ENCODE results near the gene C3orf52. TPM values are rescaled to one million over a fixed set of nuclear protein-coding genes. Genes with fewer than 3 reads are reported as not detected.

The C3orf52 gene
- total RNA-seq, 1 donor from 2014 or later = 50.2 TPM

DNA sequence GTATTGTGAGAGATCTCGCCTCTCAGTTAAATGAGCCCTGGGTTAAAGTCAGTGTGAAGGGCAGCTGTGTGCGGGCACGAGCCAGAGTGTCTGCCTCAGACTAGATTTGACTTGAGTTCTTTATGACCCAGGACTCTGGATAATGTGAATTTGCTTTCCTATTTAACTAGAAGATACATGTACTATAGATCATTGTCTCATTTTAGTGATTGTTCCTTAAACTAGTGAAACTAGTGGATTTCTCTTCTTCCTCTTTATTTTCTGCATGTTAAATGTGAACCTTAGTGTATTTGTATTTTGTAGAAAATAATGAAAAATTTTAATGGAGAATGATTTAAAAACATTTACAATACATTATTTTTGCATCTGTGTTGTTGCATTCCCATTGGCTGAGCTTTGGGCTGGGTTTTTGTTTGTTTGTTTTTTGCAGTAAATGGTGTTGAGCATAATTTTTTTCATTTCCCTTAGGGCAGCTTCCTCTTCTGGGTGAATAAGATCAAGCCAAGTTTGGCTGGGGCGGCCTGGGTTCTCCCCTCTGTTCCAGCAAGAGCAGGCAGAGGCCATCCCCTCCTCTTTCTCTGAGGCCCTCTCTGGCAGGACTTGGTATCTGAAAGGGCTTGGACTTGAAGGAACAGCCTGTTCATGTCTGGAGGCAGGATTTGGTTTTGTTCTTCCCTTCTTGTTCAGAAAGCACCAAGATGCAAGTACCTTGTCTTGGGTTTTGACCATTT, 31.8 kb downstream of the C3orf52 start:
- DNase-seq (ENCODE audit: low spot score) = no peak

DNA sequence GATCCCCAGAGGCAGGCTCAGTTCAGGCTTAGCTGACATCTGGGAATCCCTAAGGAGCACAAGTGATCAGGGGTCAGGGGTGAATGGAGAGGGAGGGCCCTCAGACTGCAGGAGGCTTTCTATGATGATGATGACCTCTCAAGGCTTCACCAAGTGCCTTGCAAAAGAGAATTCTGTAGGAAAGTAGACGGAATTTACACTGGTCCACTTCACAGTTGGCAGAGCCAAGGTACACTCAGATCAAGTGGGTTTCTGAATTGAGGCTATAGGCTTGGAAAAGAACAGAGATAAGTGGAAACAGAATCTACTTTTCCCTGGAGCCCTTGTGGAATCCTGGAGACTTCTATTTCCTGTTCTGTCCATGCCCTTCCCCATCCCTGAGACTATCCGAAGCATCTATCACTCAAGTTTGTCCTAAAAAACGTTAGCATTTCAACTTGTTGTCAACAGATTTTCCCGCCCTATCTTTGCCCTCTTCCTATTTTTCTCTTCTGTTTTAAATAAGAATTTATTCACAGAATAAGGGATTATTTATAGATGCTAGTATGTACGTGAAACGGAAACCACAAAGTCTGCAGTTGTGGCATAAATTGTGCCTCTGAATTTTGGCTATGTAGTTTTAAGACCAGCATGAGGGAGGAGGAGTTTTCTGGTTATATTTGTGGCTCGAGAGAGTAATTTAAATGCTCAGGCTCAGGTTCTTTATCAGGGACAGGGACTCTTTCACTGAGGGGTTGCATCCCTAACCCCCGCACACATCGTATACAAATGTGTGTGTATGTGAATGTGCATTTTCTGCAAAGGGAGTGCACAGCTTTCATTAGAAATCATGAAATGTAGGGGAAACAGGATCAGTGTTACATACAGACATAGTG, 34.0 kb downstream of the C3orf52 start:
- DNase-seq (ENCODE audit: low spot score) = no peak

DNA sequence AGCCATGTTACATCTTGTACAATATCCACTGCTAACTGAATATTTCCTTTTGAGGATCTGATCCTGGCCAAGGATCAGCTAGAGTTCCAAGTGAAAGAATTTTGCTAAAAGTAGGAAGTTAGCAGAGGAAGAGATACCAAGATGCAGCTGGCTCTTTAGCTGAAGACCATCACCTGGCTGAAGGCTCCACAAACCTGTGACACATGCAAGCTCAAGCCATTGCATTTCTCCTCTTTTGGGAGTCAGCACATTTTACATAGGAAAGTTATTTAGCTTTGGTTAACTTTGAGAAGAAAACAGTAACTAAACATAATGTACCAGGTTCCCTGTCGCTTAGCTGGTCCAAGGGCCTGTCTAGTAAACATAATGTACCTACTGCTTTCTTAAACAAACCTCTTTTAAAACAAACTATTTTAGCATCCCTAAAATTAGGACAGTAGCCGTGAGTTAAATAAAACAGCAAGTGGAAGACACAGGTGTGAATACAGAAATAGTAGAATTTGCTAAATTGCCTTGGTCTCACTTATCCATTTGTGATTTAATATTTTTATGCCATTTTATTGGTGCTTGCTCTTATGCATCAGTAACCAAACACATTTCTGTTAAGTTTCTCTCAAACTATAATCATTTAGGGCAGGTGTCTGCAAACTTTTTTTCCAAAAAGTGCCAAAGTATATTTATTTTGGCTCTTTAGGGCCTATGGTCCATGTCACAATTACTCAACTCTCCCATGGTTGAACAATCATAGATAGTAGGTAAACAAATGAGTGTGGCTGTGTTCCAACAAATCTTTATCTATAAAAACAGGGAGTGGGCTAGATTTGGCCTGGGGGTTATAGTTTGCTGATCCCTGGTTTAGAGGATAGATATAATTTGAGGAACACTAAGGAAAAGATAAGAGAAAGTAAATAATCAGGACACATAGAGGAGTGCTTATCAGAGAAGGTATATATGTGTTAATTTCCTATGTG, 35.7 kb downstream of the C3orf52 start:
- DNase-seq (ENCODE audit: low spot score) = no peak

DNA sequence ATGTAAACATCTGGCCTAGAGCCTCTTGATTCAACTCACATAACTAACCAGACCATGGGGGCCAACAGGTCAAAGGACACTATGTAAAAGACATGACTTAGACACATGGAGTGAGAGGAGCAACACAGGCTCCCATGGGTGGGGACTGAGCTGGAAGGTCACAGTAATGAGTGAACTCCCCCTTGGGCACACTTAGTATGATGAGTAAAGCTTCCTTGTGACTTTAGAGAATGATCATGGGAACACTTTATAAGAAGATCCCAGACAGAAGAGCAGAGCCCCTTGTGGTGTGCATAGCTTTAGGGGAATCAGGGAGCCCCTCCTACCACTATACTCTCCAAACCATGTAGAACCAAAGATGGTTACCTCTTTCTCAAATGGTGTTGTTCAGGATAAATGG, 36.7 kb downstream of the C3orf52 start:
- no peak for DNase-seq (ENCODE audit: low spot score)

DNA sequence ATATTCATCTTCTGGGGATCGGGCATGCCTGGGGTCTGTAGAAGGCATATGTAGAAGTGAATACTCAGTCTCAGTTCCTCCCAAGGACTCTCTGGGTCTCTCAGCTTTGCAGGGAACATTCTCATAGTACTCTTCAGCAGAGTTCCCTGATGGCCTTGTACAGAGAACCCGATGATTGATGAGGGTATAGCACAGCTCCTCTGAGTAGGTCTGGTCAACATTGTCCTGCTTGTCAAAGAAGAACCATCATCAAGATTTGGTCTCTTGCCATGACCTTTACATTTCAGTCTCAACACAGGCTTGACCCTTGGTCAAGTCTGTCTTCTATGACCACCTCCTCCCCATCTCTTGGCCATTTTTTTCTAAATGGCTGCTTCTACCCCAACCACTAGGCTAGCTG, 37.4 kb downstream of the C3orf52 start:
- no peak for DNase-seq (ENCODE audit: low spot score)

DNA sequence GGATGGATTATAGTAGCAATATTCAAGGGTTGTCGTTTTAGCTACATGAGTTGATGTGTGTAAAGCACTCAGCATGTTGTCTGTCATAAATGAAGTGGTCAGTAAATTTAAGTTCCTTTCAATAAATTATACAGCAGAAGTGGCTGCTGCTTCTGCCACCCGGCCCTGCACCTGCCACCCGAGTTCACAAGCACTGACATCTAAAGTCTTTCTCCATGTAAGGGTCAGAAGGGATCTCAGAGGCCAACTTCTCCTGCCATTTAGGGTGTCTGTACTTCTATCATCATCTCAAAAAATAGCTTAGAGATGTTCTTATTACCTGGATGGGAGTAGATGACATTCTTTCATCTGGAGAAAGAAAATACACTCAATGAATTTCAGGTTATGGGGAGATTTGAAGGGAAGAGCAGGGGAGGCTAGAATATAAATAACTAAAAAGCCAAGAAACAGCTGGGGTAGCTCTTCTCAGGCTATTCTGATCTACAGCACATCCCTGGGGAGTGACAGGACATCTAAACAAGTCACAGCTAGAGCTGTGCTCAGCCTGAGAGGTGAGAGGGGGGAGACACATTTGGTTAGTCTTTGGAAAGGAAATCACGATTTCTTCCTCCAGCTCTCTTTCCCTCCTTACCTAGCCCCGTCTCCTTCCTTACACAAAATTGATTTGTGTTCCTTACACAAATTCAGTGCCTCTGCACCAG, 38.9 kb downstream of the C3orf52 start:
- no peak for DNase-seq (ENCODE audit: low spot score)

DNA sequence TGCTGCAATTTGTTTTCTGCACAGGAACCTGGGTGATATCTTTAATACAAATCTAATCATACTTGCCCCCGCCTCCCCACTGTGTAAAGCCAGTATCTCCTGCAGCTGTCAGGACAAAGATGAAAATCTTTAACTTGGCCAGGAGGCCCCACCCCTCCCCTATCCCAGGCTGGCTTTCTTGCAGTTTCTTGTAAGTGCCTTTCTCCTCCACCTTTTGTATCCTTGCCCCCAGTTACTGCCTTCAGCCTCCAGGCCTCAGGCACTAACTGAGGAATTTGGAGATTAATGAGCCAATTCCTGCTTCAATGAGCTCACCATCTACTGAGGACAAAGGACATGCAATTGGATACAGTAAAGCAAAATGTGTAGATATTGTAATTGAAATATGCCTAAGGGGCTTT, 40.3 kb downstream of the C3orf52 start:
- no peak for DNase-seq (ENCODE audit: low spot score)

DNA sequence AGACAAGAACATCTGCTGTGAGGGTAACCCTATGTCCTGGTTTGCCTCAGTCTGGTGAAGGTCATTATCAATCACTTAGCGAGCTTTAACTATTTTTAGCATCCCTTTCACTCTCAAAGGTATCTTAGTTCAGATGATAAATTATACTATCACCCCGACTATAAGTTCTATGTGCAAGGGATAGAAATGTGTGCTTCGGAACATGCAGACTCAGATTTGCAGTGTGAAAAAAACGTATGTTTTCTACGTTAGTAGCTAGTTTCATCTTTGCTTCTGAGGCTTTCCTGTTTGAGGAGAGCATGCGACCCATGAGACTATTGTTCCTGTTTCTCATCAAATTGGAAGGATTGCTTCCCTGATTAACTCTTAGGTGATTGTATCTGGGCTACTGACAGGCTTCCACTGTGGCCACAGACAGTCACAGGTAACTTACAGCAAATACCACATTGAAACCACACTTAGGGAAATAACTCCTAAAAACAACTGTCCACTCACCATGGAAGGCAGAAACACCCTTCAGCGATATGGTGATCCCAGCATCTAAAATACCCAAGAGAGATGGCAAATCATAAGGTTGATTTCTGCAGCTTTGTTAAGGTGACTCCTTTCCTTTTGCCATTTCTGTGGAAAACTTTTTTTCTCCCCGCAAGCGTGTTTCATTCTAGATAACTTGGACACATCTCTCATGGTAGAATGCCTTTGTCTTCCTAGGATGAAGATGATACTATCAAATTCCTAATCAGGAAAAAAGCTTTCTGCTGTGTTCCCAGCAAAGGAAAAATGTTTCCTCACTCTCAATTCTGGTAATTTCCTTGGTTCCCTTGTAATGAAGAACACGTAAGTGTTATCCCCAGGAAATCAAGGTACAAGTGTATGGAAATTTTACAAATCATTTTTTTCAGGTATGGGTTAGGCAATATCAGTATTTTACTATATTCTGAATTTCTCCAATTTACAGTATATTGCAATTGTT, 41.6 kb downstream of the C3orf52 start:
- DNase-seq (ENCODE audit: low spot score) = no peak

DNA sequence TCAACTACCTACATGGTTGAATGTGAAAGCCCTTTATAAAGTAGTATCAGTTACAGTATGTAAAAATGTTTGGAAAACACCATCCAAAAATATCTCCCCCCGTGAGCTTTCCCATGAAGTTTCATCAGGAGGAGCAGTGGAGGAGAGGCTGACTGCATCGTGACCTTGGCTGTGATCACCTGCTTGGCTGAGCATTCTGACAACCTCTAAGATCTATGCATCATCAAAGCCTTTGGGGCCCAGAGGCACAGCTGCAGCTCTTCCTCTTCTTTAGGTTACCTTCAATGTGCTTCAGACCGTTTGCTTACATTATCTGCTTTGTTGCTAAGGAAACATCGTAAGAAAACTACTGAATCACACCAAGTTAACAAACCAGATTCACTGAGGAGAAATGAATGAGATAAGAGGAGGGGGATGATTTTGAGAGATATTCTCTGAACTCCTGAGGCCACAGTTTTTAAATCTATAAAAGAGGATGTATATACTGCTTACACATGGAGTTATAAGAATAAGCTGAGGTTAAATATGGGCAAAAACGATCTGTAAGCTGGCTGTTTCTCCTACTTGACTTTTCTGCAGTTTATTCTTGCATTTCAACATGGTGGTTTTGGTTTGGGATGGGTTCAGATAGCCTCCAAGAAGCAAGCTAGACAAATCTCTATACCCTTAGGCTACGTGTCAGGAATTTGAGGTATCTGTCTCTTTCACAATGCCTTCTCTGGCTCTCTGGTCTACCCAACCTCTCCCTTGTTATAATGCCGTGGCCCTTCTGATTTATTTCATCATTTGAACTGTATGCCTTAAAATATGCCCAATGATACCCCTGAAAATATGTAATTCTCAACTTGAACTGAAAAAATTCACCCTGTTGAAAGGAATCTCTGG, 42.9 kb downstream of the C3orf52 start:
- DNase-seq (ENCODE audit: low spot score) = no peak

DNA sequence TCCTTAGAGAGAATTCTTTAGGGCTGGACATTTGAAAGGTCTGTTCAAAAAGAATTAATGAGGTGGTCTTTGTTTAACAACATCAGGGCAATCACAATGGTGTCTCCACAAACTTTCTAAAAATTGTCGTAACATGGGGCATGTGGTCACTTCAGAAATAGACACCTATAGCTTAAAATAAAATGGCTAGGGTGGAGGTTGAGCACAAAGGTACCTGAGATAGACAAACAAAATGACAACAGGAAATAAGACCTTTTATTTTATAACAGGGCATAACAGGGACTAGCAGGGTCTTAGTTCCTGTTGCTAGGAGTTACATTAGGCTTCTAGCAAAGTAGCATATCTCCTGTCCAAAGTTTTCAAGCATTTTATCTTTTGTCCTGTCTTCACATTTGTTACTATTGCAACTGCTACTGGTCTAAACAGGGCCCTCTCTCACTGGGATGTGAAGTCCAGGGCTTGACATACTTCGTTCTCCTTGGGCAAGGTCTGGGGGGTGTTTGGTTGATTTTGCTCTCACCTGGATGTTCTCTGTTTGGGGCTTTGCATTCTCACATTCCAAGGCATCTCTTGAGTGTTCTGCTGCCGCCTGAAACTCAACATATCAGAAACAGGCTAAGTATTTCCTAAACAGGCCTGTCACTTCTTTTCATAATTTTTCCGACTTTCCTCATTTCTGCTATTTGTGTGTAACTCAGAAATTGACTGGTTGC, 43.9 kb downstream of the C3orf52 start:
- no peak for DNase-seq (ENCODE audit: low spot score)

DNA sequence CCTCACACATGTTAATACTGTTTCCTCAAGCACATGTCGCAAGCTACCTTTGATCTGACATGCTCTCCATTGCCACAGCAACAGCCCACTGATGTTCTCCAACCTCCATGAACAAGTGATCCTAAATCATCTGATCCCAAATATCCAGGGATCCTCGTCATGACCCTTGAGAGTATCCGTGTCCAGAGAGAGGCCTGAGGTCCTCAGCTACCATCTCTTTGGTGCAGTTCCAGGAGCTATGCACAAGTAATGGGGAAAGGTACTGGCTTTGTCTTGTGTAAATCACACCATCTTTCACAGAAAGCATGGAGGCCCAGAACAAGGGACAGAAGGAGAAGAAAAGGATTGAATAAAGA, 44.4 kb downstream of the C3orf52 start:
- DNase-seq (ENCODE audit: low spot score) = no peak

DNA sequence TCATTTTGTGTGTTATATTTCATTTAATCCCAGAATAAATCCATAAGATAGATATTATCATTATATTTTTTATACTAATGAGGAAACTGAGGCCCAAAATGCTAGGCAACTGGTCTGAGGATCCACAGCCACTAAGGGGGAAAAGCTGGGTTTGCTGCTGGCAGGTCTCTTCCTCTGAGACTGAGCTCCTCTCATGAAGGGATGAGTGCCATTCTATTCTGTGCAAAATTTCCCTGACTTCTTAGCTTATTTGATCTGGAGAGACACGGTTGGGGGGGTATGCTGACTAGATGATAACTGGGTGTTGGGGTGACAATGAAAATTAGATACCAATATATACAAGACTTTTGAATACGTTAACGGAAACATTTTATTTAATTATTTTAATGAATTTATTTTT, 44.9 kb downstream of the C3orf52 start:
- DNase-seq (ENCODE audit: low spot score) = no peak

DNA sequence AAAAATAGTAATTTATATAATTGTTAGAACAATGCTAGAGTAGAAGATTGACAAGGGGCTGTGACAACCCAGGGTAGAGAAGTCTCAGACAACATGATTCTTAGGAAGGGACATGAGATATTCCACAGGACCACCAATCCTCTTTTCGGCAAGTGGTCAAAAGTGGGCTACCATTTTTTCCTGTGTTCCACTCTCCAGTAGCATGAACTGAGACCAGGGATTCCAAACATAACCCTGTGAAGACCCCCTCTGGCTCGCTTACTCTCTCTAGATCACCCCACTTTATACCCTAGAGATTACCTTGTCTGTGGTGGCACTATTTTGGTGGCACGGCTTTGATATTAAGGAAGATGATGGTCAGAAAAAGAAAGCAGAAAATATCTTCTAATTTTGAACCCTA, 45.9 kb downstream of the C3orf52 start:
- no peak for DNase-seq (ENCODE audit: low spot score)

DNA sequence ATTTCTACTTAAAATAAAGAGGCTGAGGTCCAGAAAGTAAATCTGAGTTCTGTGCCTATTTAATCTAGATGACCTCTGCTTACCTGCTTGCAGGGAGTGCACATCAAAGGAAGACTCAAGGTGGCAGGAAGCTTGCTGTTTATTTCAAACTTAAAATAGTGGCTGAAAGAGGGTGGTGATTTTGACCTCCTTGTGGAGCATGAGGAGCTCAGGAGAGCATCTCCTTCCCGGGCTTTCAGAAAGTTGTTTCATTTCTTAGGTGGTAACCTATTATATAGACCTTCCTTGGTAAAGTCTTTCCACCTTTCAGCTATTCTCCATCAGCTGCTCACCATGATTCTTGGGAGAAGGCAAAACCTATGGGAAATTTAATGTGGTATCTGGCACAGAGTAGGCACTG, 46.4 kb downstream of the C3orf52 start:
- DNase-seq (ENCODE audit: low spot score) = no peak

DNA sequence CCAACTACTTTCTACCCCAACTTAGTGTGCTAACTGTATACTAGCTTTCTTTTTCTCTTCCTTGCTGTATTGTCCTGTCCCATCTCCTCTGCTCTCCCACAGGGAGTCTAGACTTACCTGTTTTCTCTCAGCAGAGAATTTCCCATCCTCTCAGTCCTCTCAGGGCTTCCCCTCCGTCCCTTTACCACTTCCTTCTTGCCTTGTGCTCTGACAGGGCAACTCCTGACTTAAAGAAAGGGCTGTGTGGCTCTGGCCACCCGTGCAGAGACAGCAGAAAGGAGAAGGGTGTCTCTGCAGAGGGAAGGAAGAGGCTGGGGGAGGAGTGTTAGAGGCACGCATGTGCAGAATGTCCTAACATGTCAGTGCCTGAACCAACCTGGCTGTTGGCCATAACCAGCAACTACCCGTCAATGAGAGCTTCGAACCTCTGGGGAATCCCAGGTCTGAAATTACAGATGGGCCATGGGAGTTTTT, 46.8 kb downstream of the C3orf52 start, which contains the start of gene GCSAM:
Gene GCSAM, minus strand, starts transcription at position 274 of the 474 bp plus-strand sequence. Its CDS starts 128 bp downstream, at position 146.
- DNase-seq (ENCODE audit: low spot score) = peak; percentile 65

DNA sequence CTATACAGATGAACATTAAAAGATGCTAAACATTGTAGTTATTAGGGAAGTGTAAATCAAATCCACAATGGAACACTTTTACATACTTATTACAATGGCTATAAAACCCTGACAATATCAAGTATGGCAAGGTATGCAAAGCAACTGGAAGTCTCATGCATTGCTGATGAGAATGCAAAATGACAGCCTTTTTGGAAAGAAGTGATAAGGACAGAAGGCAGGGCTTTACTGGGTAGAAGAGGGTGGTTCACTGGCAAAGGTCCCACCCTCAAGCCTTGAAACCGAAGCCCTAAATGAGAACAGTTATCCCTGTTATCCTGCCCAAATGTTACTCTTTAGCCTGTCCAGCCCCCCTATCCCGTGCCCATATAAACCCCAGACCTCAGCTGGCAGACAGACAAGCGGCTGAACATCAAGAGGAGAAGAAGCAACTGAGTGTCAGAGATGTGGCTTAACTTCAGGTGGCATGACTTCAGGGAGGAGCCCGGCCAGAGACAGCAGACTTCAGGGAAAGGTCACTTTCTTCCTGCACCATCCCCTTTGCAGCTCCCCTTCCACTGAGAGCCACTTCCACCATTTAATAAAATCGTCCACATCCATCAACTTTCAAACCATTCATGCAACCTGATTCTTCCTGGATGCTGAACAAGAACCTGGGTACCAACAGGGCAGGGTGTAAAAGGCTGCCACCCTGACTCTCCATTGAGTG, 47.6 kb downstream of the C3orf52 start:
- DNase-seq (ENCODE audit: low spot score) = no peak

DNA sequence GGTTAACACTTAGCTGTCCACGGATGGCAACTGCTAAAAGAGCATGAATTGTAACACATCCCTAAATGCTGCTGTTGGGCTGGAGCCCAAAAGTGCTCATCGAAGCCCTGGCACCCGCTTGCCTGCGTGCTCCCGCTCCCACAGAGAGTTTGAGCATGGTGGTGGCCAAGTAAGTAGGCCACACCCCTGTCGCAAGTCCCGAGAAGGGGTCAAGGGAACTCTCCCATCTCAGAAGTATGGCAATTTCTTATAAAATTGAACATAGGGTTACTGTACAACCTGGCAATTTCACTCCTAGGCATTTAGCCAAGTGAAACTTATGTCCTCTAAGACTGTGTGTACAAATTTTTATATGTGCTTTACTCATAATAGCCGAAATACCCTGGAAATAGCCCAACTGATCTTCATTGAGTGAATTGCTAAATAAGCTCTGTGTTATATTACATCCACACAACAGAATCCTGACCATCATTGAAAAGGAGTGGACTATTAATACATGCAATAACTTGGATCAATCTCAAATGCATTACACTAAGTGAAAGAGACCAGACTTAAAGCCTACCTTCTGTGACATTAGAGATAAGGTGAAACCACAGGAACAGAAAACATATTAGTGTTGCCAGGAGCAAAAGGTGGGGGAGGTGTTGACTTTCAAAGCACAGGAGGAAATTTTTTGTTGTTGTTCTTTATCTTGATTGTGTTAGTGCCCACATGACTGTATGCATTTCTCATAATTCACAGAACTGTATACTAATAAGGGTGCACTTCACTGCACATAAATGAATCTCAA, 48.3 kb downstream of the C3orf52 start:
- DNase-seq (ENCODE audit: low spot score) = no peak

All from ureter (tissue), 1 donor.